Lower leg skin (tissue), 3 donors: ENCODE measurements around the gene JAKMIP2.

Experiments used
- CTCF ChIP-seq, 3 donors: fragments of 450-650 bp; IDR thresholded peaks; one replicate each; pipeline ENCODE4 v1.5.1; 2016; ENCODE audit warnings: antibody characterized with exemption in 3 of 3, mild to moderate bottlenecking in 3 of 3, moderate library complexity in 2 of 3
- POLR2A ChIP-seq, 2 donors: fragments of 450-650 bp; IDR thresholded peaks; one replicate each; pipeline ENCODE4 v1.6.1; 2016 to 2017; ENCODE audit warnings: antibody characterized with exemption in 2 of 2, mild to moderate bottlenecking in 1 of 2, moderate library complexity in 1 of 2

GRCh38 chr5:147675168-147675567 lies 107.4 kb downstream of the JAKMIP2 start:
- TF ChIP-seq CTCF (IDR thresholded peaks at IDR 0.05) (no peak), POLR2A (IDR thresholded peaks at IDR 0.05) (no peak)
